ENCODE data around the gene FAM111A.
A peak's percentile ranks its signal among the peaks of the same experiment; 100 is the strongest.

Gene FAM111A

GRCh38 chr11:59141673-59142460 lies 789 bp upstream of the FAM111A start:
- no peak for DNase-seq

GRCh38 chr11:59144096-59144495 lies 1.4 kb downstream of the FAM111A start:
- DNase-seq = no peak

GRCh38 chr11:59144579-59145345 lies 2.1 kb downstream of the FAM111A start:
- peak; percentile 87 for DNase-seq

DNA sequence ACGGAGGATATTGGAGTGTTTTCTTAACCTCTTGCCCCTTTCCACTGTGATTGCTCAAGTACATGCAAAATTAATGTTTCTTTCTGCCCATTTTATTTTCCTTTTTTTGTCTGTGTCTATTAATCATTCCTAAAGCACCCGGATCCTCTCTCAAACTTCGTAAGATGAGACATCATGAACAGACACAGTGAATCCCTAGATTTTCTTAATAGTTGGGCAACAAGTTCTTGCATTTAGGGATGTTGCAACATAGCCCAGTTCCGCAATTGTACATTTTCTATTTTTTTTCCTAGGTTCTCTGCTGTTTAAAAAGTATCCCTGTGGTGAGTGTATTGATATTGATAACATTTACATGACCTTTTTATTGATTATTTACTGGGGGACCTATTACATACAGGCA lies 2.9 kb downstream of the FAM111A start:
- no peak for DNase-seq

- no peak for DNase-seq
Measured at GRCh38 chr11:59151761-59152160, 9.1 kb downstream of the FAM111A start.

DNA sequence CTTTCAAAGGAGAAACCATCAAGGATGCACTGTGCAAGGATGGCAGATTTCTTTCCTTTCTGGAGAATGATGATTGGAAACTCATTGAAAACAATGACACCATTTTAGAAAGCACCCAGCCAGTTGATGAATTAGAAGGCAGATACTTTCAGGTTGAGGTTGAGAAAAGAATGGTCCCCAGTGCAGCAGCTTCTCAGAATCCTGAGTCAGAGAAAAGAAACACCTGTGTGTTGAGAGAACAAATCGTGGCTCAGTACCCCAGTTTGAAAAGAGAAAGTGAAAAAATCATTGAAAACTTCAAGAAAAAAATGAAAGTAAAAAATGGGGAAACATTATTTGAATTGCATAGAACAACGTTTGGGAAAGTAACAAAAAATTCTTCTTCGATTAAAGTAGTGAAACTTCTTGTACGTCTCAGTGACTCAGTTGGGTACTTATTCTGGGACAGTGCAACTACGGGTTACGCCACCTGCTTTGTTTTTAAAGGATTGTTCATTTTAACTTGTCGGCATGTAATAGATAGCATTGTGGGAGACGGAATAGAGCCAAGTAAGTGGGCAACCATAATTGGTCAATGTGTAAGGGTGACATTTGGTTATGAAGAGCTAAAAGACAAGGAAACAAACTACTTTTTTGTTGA lies 9.8 kb downstream of the FAM111A start:
- DNase-seq = no peak

DNA sequence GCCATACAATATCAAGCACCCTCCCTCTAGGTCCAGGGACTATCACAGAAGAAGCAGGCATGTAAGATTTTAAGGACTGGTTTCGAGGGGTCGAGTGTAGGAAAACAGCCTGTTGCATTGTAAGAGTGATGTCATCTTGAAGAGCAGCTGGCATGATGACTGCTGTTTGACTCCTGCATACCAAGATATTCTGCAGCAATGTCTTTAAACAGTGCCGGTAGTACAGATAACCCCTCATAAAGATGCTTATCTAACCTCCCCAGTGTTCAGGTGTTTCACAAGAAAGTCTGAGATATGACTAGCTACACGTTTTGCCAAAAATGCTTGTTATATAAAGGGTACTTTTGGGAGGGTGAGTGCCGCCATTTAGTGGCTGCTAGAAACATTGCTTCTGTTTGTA lies 12.0 kb downstream of the FAM111A start:
- DNase-seq = no peak

DNA sequence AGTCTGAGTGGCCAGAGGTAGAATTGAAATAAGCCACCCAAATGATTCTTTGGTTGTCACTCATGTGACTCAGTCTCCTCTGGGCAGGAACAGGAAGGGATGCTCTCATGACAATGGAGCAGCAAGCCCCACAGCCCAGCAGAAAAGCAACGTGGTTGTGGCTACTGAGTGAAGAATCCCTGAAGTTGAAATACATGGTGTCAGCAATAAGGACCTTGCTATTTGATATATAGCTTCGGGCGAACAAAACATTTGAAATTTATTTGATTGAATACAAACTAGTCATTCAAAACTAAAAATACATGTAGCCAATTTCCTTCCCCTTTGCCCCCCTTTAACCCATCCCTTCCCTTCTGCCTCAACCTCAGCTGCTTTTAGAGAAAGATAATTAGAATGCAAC lies 14.8 kb downstream of the FAM111A start:
- no peak for DNase-seq

DNA sequence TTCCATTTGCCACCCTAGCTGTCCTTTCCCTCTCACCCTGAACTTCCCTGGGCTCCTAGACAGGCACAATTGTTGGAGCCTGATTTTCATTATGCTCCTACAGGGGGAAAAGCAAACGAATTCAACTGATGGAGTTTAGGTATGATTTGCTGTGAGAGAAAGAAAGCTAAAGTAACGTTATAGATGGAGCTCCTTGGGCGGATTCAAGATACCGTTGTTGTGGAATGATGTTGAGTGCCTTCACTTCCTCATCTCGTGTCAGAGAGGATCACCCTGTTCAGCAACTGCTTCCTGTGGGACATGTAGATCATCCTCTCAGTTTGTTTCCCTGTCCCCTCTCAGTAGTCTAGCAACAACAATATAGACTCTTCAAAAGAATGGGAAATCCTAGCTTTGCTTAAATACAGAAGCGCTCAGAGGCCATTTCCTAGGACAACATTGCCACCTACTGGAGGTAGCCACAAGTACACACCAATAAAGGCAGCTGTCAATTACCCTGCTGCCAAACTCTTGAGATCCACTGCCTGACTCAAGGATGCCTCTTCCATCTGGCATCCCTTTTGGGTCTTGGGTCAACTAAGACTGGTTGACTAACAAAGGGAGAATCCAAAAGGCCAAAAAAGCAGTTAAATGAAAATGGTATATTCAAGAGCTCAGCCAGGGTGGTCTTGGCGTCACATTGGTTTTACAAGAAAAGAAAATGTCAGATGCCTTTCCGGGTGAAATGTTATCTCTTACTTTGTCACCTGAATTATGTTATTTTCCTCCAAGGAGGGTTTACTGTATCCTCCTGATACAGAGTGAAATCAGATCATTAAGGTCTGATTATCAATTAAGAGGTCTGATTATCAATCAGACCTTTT lies 15.8 kb downstream of the FAM111A start:
- peak; percentile 69 for DNase-seq

DNA sequence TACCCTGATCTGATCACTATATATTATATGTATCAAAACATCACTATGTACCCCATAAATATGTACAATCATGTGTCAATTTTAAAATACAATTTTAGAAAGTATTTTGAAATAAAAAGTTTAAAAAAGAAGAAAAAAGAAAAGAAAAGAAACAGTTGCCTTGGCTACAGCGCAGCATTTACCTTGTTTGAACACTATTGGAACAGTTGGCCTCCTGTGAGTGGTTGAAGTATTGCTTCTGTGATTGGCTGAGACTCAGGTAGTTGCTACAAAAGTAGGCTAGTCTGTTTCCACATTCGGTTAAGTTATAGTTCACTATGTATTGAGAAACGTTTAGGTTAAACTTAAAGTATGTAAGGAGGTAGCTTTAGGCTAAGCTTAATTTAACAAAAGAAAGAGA lies 21.4 kb downstream of the FAM111A start:
- no peak for DNase-seq

- peak; percentile 94 for DNase-seq
Measured at GRCh38 chr11:59171508-59172322, 29.1 kb downstream of the FAM111A start, which contains the start of gene DTX4. DTX4 (plus strand) TSS chr11:59172132; CDS start chr11:59172596, 464 bp downstream.

GRCh38 chr11:59172345-59173079 lies 29.9 kb downstream of the FAM111A start:
- DNase-seq = peak; percentile 46

GRCh38 chr11:59173080-59173963 lies 30.7 kb downstream of the FAM111A start:
- peak; percentile 58 for DNase-seq

DNA sequence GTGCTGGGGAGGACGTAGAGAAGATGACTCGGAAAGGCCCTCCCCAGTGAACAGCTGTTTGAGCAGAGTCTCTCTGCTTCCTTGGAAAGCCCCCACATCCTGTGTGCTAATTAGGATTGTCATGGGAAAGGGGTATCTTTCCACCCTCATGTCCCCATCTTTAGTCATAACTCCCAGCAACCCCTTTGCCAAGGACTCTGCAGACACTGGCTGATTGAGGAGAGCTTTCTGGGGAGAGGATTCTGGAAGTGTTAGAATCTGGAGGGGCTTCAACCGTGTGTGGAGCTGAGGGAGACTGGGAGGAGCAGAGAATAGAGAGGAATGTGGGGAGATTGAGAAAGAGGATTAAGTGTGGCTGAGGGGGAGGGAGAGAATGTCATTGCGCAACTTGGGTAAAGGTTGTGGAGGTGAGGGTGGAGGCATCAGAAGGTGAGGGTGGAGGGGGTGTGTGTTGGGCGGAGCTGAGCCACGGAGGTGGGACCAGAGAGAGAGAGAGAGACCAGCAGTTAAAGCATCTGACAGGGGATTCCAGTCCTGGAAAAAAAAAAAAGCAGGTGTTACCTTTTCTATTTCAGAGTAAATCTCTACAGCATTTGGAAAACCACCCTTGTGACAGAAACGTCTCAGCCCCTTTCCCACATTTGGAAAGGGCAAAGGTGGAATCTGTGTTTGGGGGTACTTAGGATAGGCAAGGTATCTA lies 31.5 kb downstream of the FAM111A start:
- no peak for DNase-seq

GRCh38 chr11:59174664-59175033 lies 32.0 kb downstream of the FAM111A start:
- no peak for DNase-seq

- no peak for DNase-seq
Measured at GRCh38 chr11:59175091-59175501, 32.4 kb downstream of the FAM111A start.

GRCh38 chr11:59176330-59176729 lies 33.7 kb downstream of the FAM111A start:
- no peak for DNase-seq

- no peak for DNase-seq
Measured at GRCh38 chr11:59178402-59178801, 35.7 kb downstream of the FAM111A start.

DNA sequence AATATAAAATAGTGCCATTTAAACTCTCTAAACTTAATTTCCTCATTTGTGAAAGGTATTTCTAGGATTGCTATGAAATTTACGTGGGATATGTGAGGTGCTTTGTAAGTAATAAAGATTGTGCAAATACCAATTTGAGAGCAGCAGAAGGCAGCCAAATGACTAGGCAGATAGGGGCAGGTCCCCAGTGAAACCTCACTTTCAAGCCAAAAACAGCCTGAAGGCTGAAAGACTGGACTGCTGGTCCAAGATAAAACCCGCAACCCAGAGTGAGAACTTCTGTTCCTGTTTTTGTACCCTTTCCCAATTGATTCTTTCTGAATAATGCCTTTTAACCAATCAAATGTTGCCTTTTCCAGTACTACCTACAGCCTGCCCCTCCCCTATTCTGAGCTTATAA lies 36.5 kb downstream of the FAM111A start:
- no peak for DNase-seq
